Cerebellar nuclear complex (tissue), 1 donor: ENCODE measurements around the gene XYLT1.

Experiments
- DNase-seq, 2 experiments: peaks; one replicate each; lab custom pipeline; 2025; lab: John Stamatoyannopoulos, UW

The XYLT1 gene

GRCh38 chr16:17098685-17099084 lies 372.1 kb downstream of the XYLT1 start:
- DNase-seq: no peak

GRCh38 chr16:17084130-17084529 lies 386.6 kb downstream of the XYLT1 start:
- DNase-seq: no peak

GRCh38 chr16:17083628-17084027 lies 387.1 kb downstream of the XYLT1 start:
- no peak for DNase-seq

GRCh38 chr16:17082095-17082882 lies 388.5 kb downstream of the XYLT1 start:
- no peak for DNase-seq

- no peak for DNase-seq
These were observed 390.7 kb downstream of the XYLT1 start for GRCh38 chr16:17080105-17080504.

GRCh38 chr16:17078931-17079631 lies 391.7 kb downstream of the XYLT1 start:
- DNase-seq: no peak

- no peak for DNase-seq
These were observed 393.8 kb downstream of the XYLT1 start for GRCh38 chr16:17076818-17077498.

- DNase-seq: no peak
These were observed 394.5 kb downstream of the XYLT1 start for GRCh38 chr16:17076092-17076754.

GRCh38 chr16:17072104-17072503 lies 398.7 kb downstream of the XYLT1 start:
- no peak for DNase-seq

- DNase-seq: no peak
These were observed 399.7 kb downstream of the XYLT1 start for GRCh38 chr16:17070882-17071592.

GRCh38 chr16:17069681-17070080 lies 401.1 kb downstream of the XYLT1 start:
- no peak for DNase-seq

- no peak for DNase-seq
These were observed 402.2 kb downstream of the XYLT1 start for GRCh38 chr16:17068524-17068923.

- DNase-seq: no peak
These were observed 402.9 kb downstream of the XYLT1 start for GRCh38 chr16:17067882-17068281.

- DNase-seq: no peak
These were observed 407.3 kb downstream of the XYLT1 start for GRCh38 chr16:17063201-17064139.

GRCh38 chr16:17062676-17063075 lies 408.1 kb downstream of the XYLT1 start:
- DNase-seq: no peak

GRCh38 chr16:17061326-17061725 lies 409.4 kb downstream of the XYLT1 start:
- no peak for DNase-seq

- no peak for DNase-seq
These were observed 412.3 kb downstream of the XYLT1 start for GRCh38 chr16:17058471-17058870.

- no peak for DNase-seq
These were observed 414.1 kb downstream of the XYLT1 start for GRCh38 chr16:17056666-17057065.

GRCh38 chr16:17053536-17054160 lies 417.1 kb downstream of the XYLT1 start:
- no peak for DNase-seq
